Keratinocyte (primary cell): ENCODE measurements around the gene CHD2. TPM values are rescaled to one million over a fixed set of nuclear protein-coding genes. Genes with fewer than 3 reads are reported as not detected.

Experiments
- DNase-seq: peaks from one replicate; pipeline ENCODE4 v3.0.0-alpha.2; 2011; ENCODE audit warnings: low read depth, missing footprints, low spot score
- FAIRE-seq: peaks from 2 replicates; lab custom pipeline; 2011; peaks lifted over from hg19 to GRCh38; lab: Jason Lieb, UNC
- H2AFZ ChIP-seq: 2 replicates; pipeline ENCODE4 v1.6.0; 2012; ENCODE audit warnings: low read length, control low read depth, inconsistent platforms; ENCODE audit not compliant: control insufficient read depth
- H3K27ac ChIP-seq: 2 replicates; pipeline ENCODE4 v1.5.1; 2011; ENCODE audit warnings: low read length; ENCODE audit not compliant: control insufficient read depth, insufficient read depth
- H3K27me3 ChIP-seq: 3 replicates; pipeline ENCODE4 v1.6.0; 2011; ENCODE audit warnings: low read length; ENCODE audit not compliant: control insufficient read depth, insufficient read depth; ENCODE audit errors: extremely low read depth
- H3K36me3 ChIP-seq, 2 experiments: 2 replicates in 1 of 2; 3 replicates in 1 of 2; pipeline ENCODE4 v1.5.1; 2011; ENCODE audit warnings: low read length in 2 of 2, mild to moderate bottlenecking in 1 of 2; ENCODE audit not compliant: control insufficient read depth in 2 of 2, insufficient read depth in 2 of 2; ENCODE audit errors: extremely low read depth in 1 of 2
- H3K4me1 ChIP-seq: 3 replicates; pipeline ENCODE4 v1.5.1; 2011; ENCODE audit warnings: low read length; ENCODE audit not compliant: control insufficient read depth, insufficient read depth; ENCODE audit errors: extremely low read depth
- H3K4me2 ChIP-seq: 3 replicates; pipeline ENCODE4 v1.6.0; 2011; ENCODE audit warnings: low read depth, low read length; ENCODE audit not compliant: control insufficient read depth, insufficient read depth; ENCODE audit errors: extremely low read depth
- H3K4me3 ChIP-seq, 3 experiments: fragments of 200-600 bp in 1 of 3; sonication (generic) in 1 of 3; 2 replicates in 2 of 3; 3 replicates in 1 of 3; pipeline ENCODE4 v1.5.1; 2011 to 2016; ENCODE audit warnings: low read length in 3 of 3, mild to moderate bottlenecking in 3 of 3, control low read depth in 2 of 3, inconsistent platforms in 1 of 3, low read depth in 1 of 3, mixed read lengths in 1 of 3, mixed run types in 1 of 3, moderate library complexity in 1 of 3; ENCODE audit not compliant: control insufficient read depth in 2 of 3, insufficient read depth in 2 of 3; ENCODE audit errors: extremely low read depth in 1 of 3
- H3K79me2 ChIP-seq: 2 replicates; pipeline ENCODE4 v1.6.0; 2012; ENCODE audit warnings: low read length; ENCODE audit not compliant: control insufficient read depth, insufficient read depth
- H3K9ac ChIP-seq: 3 replicates; pipeline ENCODE4 v1.6.0; 2011; ENCODE audit warnings: low read length; ENCODE audit not compliant: control insufficient read depth, insufficient read depth; ENCODE audit errors: extremely low read depth
- H3K9me1 ChIP-seq: 3 replicates; pipeline ENCODE4 v1.6.0; 2011; ENCODE audit warnings: low read length; ENCODE audit not compliant: control insufficient read depth, insufficient read depth; ENCODE audit errors: extremely low read depth
- H3K9me3 ChIP-seq: 2 replicates; pipeline ENCODE4 v1.5.1; 2012; ENCODE audit warnings: low read depth, low read length; ENCODE audit not compliant: control insufficient read depth
- H4K20me1 ChIP-seq: 3 replicates; pipeline ENCODE4 v1.6.0; 2011; ENCODE audit warnings: low read length; ENCODE audit not compliant: control insufficient read depth, insufficient read depth; ENCODE audit errors: extremely low read depth
- CTCF ChIP-seq, 3 experiments: IDR thresholded peaks in 1 of 3; conservative IDR thresholded peaks in 1 of 3; optimal IDR thresholded peaks in 1 of 3; 2 replicates in 2 of 3; 3 replicates in 1 of 3; pipeline versions ENCODE3 to v1.5.1; 2011; ENCODE audit warnings: low read length in 3 of 3, mild to moderate bottlenecking in 3 of 3, moderate library complexity in 2 of 3, control low read depth in 1 of 3, inconsistent platforms in 1 of 3; ENCODE audit not compliant: insufficient read depth in 2 of 3; ENCODE audit errors: extremely low read depth in 1 of 3
- EZH2 ChIP-seq: IDR thresholded peaks from one replicate; pipeline ENCODE4 v1.6.1; 2012; ENCODE audit warnings: inconsistent platforms, mild to moderate bottlenecking, low read length, moderate library complexity
- dilution Hi-C: fragments of 300-500 bp; cut with MboI; formaldehyde crosslinking; loops from one replicate; pipeline ENCODE4 v1.7.0; 2020; ENCODE audit warnings: low sequenced_read_pairs; ENCODE audit not compliant: extremely low pct_ligation_motif_present
- polyA plus RNA-seq, 5 experiments: library from polyadenylated mRNA; depleted of rRNA in 3 of 5; stranded (reverse) in 3 of 5; stranded (forward) in 1 of 5; unstranded in 1 of 5; fragments of >200 nt; gene quantifications; 1 replicate in 1 of 5; 2 replicates in 3 of 5; 3 replicates in 1 of 5; pipeline versions ENCODE4 v1.2.1 to v1.2.3, GENCODE V29; 2011 to 2012; ENCODE audit warnings: missing spikeins in 2 of 5, low read depth in 1 of 5, low replicate concordance in 1 of 5

The CHD2 gene
- polyA plus RNA-seq, 1 donor (not counting 4 experiments of a cell fraction or from before 2014, with no cell fraction given) = 62.0 TPM

GRCh38 chr15:93001156-93001555 lies 101.0 kb downstream of the CHD2 start:
- Histone ChIP-seq H3K9me1 (no peaks in the 10 kb centered on the region), H4K20me1 (no peaks in the 10 kb centered on the region), H3K36me3 (peaks cover 31 to 54% of the 10 kb centered on the region in 2 experiments), H3K9me3 (no peaks in the 10 kb centered on the region), H3K4me2 (no peak overlapping the region), H3K4me3 (no peak overlapping the region), H3K27me3 (no peaks in the 10 kb centered on the region), H3K4me1 (no peaks in the 10 kb centered on the region), H2AFZ (no peak overlapping the region), H3K9ac (no peak overlapping the region), H3K27ac (no peak overlapping the region), H3K79me2 (no peaks in the 10 kb centered on the region)
- TF ChIP-seq CTCF (optimal IDR thresholded peaks at IDR 0.05 in 1 of 3, IDR thresholded peaks at IDR 0.05 in 1 of 3, conservative IDR thresholded peaks at IDR 0.05 in 1 of 3; ENCODE audit: extremely low read depth in 1 of 3, insufficient read depth in 2 of 3, low read length in 3 of 3) (no peak), EZH2 (no peak)
- DNase-seq = no peak
- dilution Hi-C loops = no loop called here
- FAIRE-seq = no peak

GRCh38 chr15:93001881-93002280 lies 101.8 kb downstream of the CHD2 start:
- TF ChIP-seq CTCF (optimal IDR thresholded peaks at IDR 0.05 in 1 of 3, IDR thresholded peaks at IDR 0.05 in 1 of 3, conservative IDR thresholded peaks at IDR 0.05 in 1 of 3; ENCODE audit: extremely low read depth in 1 of 3, insufficient read depth in 2 of 3, low read length in 3 of 3) (no peak), EZH2 (no peak)
- no peak for DNase-seq

More at GRCh38 chr15:93001881-93002280, 101.8 kb downstream of the CHD2 start:
- Histone ChIP-seq H3K36me3 (peaks cover 31 to 55% of the 10 kb centered on the region in 2 experiments), H3K27ac (no peak overlapping the region), H3K4me1 (no peaks in the 10 kb centered on the region), H3K4me3 (no peak overlapping the region), H3K79me2 (peaks cover 2% of the 10 kb centered on the region), H3K27me3 (no peaks in the 10 kb centered on the region), H3K9ac (no peak overlapping the region), H4K20me1 (no peaks in the 10 kb centered on the region), H2AFZ (no peak overlapping the region), H3K9me3 (no peaks in the 10 kb centered on the region), H3K9me1 (no peaks in the 10 kb centered on the region), H3K4me2 (no peak overlapping the region)
- dilution Hi-C loops = no loop called here
- no peak for FAIRE-seq
